SK-N-SH (cell line): Measurements from ENCODE around the gene PLK2. TPM values are rescaled to one million over a fixed set of nuclear protein-coding genes. Genes with fewer than 3 reads are reported as not detected.

Experiments used
- CTCF ChIA-PET: fragments of 300-600, 350-600 bp; formaldehyde crosslinking; extraction: SDS; loops from one replicate; lab custom pipeline; 2021; lab: Yijun Ruan, JAX
- POLR2A ChIA-PET: fragments of 350-600 bp; sonication (Branson Sonifier 250); formaldehyde crosslinking; extraction: SDS; loops from one replicate; lab custom pipeline; 2020; ENCODE audit warnings: antibody characterized with exemption, inconsistent platforms; lab: Yijun Ruan, JAX
- DNase-seq: peaks from one replicate; pipeline ENCODE4 v3.0.0; 2012
- H2AFZ ChIP-seq: fragments of 200-600 bp; sonication (generic); 2 replicates; pipeline ENCODE4 v1.8.1; 2016; ENCODE audit warnings: antibody characterized with exemption, mild to moderate bottlenecking, low read depth
- H3F3A ChIP-seq: fragments of 200-600 bp; sonication (generic); replicated peaks from 2 replicates; pipeline ENCODE3; 2016; ENCODE audit warnings: antibody characterized with exemption, mild to moderate bottlenecking; ENCODE audit not compliant: insufficient read depth
- H3K27ac ChIP-seq, 2 experiments: fragments of 200-500 bp in 1 of 2; fragments of 200-600 bp in 1 of 2; sonication (Bioruptor generic) in 1 of 2; sonication (generic), shearing (Covaris generic) in 1 of 2; 2 replicates each; pipeline versions ENCODE4 v1.5.1 to v1.6.1; 2014 to 2016; ENCODE audit warnings: low read depth in 2 of 2, inconsistent platforms in 1 of 2, low read length in 1 of 2, mild to moderate bottlenecking in 1 of 2, mixed read lengths in 1 of 2
- H3K27me3 ChIP-seq: fragments of 200-600 bp; sonication (generic), shearing (Covaris generic); 2 replicates; pipeline ENCODE4 v1.6.1; 2016; ENCODE audit warnings: mixed run types; ENCODE audit not compliant: insufficient read depth
- H3K36me3 ChIP-seq, 2 experiments: fragments of 200-500 bp in 1 of 2; fragments of 200-600 bp in 1 of 2; sonication (Bioruptor generic) in 1 of 2; sonication (generic) in 1 of 2; replicated peaks in 1 of 2; 2 replicates each; pipeline versions ENCODE3 to v1.5.1; 2014 to 2016; ENCODE audit warnings: low read length in 1 of 2, mild to moderate bottlenecking in 1 of 2; ENCODE audit not compliant: insufficient read depth in 2 of 2, control insufficient read depth in 1 of 2
- H3K4me1 ChIP-seq, 2 experiments: fragments of 200-500 bp in 1 of 2; fragments of 200-600 bp in 1 of 2; sonication (Bioruptor generic) in 1 of 2; sonication (generic), shearing (Covaris generic) in 1 of 2; 2 replicates each; pipeline versions ENCODE4 v1.5.1 to v1.6.1; 2014 to 2016; ENCODE audit warnings: low read depth in 1 of 2, low read length in 1 of 2, mixed run types in 1 of 2; ENCODE audit not compliant: insufficient read depth in 2 of 2, control insufficient read depth in 1 of 2
- H3K4me2 ChIP-seq: fragments of 200-600 bp; sonication (generic), shearing (Covaris generic); 2 replicates; pipeline ENCODE4 v1.6.1; 2017; ENCODE audit warnings: mixed run types
- H3K4me3 ChIP-seq, 2 experiments: fragments of 200-500 bp in 1 of 2; fragments of 200-600 bp in 1 of 2; sonication (Bioruptor generic) in 1 of 2; sonication (generic), shearing (Covaris generic) in 1 of 2; 2 replicates each; pipeline versions ENCODE4 v1.5.1 to v1.8.1; 2014 to 2016; ENCODE audit warnings: low read depth in 2 of 2, inconsistent platforms in 1 of 2, low read length in 1 of 2, mild to moderate bottlenecking in 1 of 2, mixed read lengths in 1 of 2, moderate library complexity in 1 of 2
- H3K79me2 ChIP-seq: fragments of 200-600 bp; sonication (generic); 2 replicates; pipeline ENCODE4 v1.8.1; 2017; ENCODE audit warnings: mild to moderate bottlenecking; ENCODE audit not compliant: insufficient read depth
- H3K9ac ChIP-seq: fragments of 200-600 bp; sonication (generic); 2 replicates; pipeline ENCODE4 v1.6.1; 2017; ENCODE audit warnings: mixed run types
- H3K9me2 ChIP-seq: fragments of 200-600 bp; sonication (generic); 2 replicates; pipeline ENCODE4 v1.6.1; 2017; ENCODE audit warnings: mixed run types
- H3K9me3 ChIP-seq: fragments of 200-600 bp; sonication (generic); 2 replicates; pipeline ENCODE4 v1.6.1; 2017; ENCODE audit warnings: mixed run types, mild to moderate bottlenecking, moderate library complexity
- H4K20me1 ChIP-seq: fragments of 200-600 bp; sonication (generic); 2 replicates; pipeline ENCODE4 v1.6.1; 2017; ENCODE audit warnings: mild to moderate bottlenecking, mixed run types; ENCODE audit not compliant: insufficient read depth
- CHD2 ChIP-seq: fragments of 150-350 bp; IDR thresholded peaks from 2 replicates; pipeline ENCODE4 v1.6.1; 2018; ENCODE audit warnings: low read length; ENCODE audit not compliant: partially characterized antibody
- EP300 ChIP-seq, 2 experiments: IDR thresholded peaks; 2 replicates each; pipeline versions ENCODE4 v1.4.0 to v1.6.1; 2012; ENCODE audit warnings: borderline replicate concordance in 1 of 2, low read depth in 1 of 2, low read length in 1 of 2
- FOXM1 ChIP-seq: IDR thresholded peaks from 2 replicates; pipeline ENCODE4 v1.4.0; 2012; ENCODE audit warnings: low read depth, mild to moderate bottlenecking
- GATA2 ChIP-seq: sonication (generic); formaldehyde crosslinking; IDR thresholded peaks from 2 replicates; pipeline ENCODE4 v1.5.0; 2020; ENCODE audit warnings: mild to moderate bottlenecking, missing genetic modification reagents
- MEF2A ChIP-seq: IDR thresholded peaks from 2 replicates; pipeline ENCODE4 v1.4.0; 2012; ENCODE audit warnings: low read depth, borderline replicate concordance
- NRF1 ChIP-seq: IDR thresholded peaks from 2 replicates; pipeline ENCODE4 v1.6.1; 2012; ENCODE audit warnings: low read depth, mild to moderate bottlenecking, low read length
- POLR2AphosphoS5 ChIP-seq: IDR thresholded peaks from 2 replicates; pipeline ENCODE4 v1.6.1; 2012; ENCODE audit warnings: low read depth, low read length
- RCOR1 ChIP-seq: fragments of 150-350 bp; IDR thresholded peaks from 2 replicates; pipeline ENCODE4 v1.6.1; 2017; ENCODE audit warnings: antibody characterized with exemption, low read length
- SMC3 ChIP-seq: IDR thresholded peaks from 2 replicates; pipeline ENCODE4 v1.6.1; 2012; ENCODE audit warnings: low read depth, low read length, improper control_type of control experiment
- TEAD4 ChIP-seq: IDR thresholded peaks from 2 replicates; pipeline ENCODE4 v1.4.0; 2012; ENCODE audit warnings: mild to moderate bottlenecking, borderline replicate concordance; ENCODE audit not compliant: insufficient read depth
- WGBS: methylation state at CpG from one replicate; pipeline ENCODE4 v1.1.6; 2017; ENCODE audit warnings: low lambda C conversion rate; 5-methylcytosine and 5-hydroxymethylcytosine counted together
- polyA plus RNA-seq, 3 experiments: library from polyadenylated mRNA; depleted of rRNA; stranded (reverse); fragments of >200 nt; gene quantifications; 2 replicates each; pipeline ENCODE4 v1.2.3, GENCODE V29; 2012
- TF ChIP-seq, protein P1 (sequence below): fragments of 150-350 bp; IDR thresholded peaks from 2 replicates; pipeline ENCODE4 v1.6.1; 2016; ENCODE audit warnings: mild to moderate bottlenecking, low read depth, low read length
- TF ChIP-seq, protein P2 (sequence below): IDR thresholded peaks from 2 replicates; pipeline ENCODE4 v1.6.1; 2012; ENCODE audit warnings: mild to moderate bottlenecking, low read depth, low read length, moderate library complexity
- TF ChIP-seq, protein P3 (sequence below): IDR thresholded peaks from 2 replicates; pipeline ENCODE4; 2012
- TF ChIP-seq, protein P4 (sequence below): fragments of 200-600 bp; sonication (generic); IDR thresholded peaks from 2 replicates; pipeline ENCODE4 v1.6.1; 2017; ENCODE audit warnings: antibody characterized with exemption, mild to moderate bottlenecking, moderate library complexity

The PLK2 gene
- polyA plus RNA-seq, 1 of the 3 experiments (the other 2 are of a cell fraction): 157 TPM

DNA sequence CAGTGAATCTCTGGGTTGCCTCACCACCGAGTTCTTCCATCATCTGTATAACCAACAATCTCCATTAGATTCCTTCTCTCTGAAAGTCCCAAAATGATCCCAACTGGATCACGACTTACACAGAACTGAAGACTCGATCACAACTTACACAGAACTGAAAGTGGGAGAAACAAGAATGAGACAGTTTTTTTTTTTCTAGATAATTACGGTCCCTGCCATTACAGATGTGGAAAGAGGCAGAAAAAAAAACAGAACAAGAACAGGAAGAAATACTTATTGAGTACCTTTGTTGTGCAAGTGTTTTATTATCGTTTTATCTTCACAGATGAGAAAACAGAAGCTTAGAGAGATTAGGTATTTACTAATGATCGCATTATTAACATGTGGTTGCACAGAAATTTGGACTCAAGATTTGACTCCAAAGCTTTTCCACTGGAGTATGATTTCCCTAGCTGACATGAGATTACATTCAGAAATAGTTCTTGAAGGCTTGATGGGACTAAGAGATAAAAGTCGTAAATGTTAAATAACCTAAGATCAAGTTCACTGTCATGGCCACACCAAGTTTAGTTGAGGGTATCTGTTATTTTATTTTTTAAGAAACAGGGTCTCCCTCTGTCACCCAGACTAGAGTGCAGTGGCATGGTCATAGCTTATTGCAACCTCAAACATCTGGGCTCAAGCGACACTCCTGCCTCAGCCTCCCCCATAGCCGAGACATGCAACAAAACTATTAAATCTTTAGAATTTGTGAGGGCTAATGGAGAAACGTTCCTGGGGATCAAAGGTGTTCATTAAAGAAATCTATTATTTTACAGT, 8.9 kb downstream of the PLK2 start (continued):
- TF ChIP-seq NRF1: no peak

DNA sequence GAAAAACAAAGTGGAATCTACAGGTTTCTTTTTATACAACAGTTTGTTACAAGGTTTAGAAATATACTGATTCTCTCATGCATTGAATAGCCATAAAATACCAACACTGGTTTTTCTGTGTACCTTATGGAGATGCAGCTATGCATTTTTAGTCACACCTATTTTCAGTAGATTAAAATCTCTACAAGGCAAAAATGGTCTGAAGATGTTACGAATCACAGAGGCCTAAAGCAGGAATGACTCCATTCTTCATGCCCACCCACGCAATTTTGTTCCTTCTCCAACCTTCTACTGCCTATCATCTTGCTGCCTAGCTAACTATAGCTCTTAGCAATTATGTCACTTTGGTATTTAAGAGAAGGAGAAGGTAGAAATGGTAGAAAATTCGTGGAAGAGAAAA, 9.9 kb downstream of the PLK2 start:
- DNase-seq: no peak
- CTCF ChIA-PET: interaction anchor here (6.9 kb wide), 1 partner anchor 11 kb away, joined by 45 read pairs; the partner anchor contains the start of gene PLK2

More for the DNA sequence above, 9.9 kb downstream of the PLK2 start:
- H3K4me1 ChIP-seq: no peaks in the 10 kb centered on the region; a peak in 1 of 4 replicates
- peaks cover 14% of the 10 kb centered on the region; the same call in 1 of the 2 replicates for H3K79me2 ChIP-seq
- H3K9me3 ChIP-seq: no peaks in the 10 kb centered on the region
- no peaks in the 10 kb centered on the region for H3K9me2 ChIP-seq
- peak overlapping the region in 1 of 2 experiments; percentile 8; a peak in 2 of 4 replicates for H3K27ac ChIP-seq
- H3K4me3 ChIP-seq: no peak overlapping the region
- POLR2A ChIA-PET: no interaction called here
- H3F3A ChIP-seq: peaks cover 52% of the 10 kb centered on the region
- no peak overlapping the region for H2AFZ ChIP-seq
- H4K20me1 ChIP-seq: peaks cover 22% of the 10 kb centered on the region
- no peak for TF ChIP-seq CHD2
- TF ChIP-seq, protein P1, sequence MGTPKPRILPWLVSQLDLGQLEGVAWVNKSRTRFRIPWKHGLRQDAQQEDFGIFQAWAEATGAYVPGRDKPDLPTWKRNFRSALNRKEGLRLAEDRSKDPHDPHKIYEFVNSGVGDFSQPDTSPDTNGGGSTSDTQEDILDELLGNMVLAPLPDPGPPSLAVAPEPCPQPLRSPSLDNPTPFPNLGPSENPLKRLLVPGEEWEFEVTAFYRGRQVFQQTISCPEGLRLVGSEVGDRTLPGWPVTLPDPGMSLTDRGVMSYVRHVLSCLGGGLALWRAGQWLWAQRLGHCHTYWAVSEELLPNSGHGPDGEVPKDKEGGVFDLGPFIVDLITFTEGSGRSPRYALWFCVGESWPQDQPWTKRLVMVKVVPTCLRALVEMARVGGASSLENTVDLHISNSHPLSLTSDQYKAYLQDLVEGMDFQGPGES: no peak
- TF ChIP-seq, protein P2, sequence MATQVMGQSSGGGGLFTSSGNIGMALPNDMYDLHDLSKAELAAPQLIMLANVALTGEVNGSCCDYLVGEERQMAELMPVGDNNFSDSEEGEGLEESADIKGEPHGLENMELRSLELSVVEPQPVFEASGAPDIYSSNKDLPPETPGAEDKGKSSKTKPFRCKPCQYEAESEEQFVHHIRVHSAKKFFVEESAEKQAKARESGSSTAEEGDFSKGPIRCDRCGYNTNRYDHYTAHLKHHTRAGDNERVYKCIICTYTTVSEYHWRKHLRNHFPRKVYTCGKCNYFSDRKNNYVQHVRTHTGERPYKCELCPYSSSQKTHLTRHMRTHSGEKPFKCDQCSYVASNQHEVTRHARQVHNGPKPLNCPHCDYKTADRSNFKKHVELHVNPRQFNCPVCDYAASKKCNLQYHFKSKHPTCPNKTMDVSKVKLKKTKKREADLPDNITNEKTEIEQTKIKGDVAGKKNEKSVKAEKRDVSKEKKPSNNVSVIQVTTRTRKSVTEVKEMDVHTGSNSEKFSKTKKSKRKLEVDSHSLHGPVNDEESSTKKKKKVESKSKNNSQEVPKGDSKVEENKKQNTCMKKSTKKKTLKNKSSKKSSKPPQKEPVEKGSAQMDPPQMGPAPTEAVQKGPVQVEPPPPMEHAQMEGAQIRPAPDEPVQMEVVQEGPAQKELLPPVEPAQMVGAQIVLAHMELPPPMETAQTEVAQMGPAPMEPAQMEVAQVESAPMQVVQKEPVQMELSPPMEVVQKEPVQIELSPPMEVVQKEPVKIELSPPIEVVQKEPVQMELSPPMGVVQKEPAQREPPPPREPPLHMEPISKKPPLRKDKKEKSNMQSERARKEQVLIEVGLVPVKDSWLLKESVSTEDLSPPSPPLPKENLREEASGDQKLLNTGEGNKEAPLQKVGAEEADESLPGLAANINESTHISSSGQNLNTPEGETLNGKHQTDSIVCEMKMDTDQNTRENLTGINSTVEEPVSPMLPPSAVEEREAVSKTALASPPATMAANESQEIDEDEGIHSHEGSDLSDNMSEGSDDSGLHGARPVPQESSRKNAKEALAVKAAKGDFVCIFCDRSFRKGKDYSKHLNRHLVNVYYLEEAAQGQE: no peak
- no peak for TF ChIP-seq MEF2A
- TF ChIP-seq FOXM1: no peak
- TF ChIP-seq POLR2AphosphoS5: no peak
- TF ChIP-seq EP300 (IDR thresholded peaks at IDR 0.05; ENCODE audit: borderline replicate concordance in 1 of 2, low read depth in 1 of 2, low read length in 1 of 2): no peak
- no peak for TF ChIP-seq NRF1
- TF ChIP-seq TEAD4: no peak
- TF ChIP-seq GATA2 (CRISPR knock-in tag): no peak
- no peak for TF ChIP-seq SMC3
- no peak for TF ChIP-seq RCOR1
- TF ChIP-seq, protein P3, sequence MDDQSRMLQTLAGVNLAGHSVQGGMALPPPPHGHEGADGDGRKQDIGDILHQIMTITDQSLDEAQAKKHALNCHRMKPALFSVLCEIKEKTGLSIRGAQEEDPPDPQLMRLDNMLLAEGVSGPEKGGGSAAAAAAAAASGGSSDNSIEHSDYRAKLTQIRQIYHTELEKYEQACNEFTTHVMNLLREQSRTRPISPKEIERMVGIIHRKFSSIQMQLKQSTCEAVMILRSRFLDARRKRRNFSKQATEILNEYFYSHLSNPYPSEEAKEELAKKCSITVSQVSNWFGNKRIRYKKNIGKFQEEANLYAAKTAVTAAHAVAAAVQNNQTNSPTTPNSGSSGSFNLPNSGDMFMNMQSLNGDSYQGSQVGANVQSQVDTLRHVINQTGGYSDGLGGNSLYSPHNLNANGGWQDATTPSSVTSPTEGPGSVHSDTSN: no peak
- TF ChIP-seq, protein P4, sequence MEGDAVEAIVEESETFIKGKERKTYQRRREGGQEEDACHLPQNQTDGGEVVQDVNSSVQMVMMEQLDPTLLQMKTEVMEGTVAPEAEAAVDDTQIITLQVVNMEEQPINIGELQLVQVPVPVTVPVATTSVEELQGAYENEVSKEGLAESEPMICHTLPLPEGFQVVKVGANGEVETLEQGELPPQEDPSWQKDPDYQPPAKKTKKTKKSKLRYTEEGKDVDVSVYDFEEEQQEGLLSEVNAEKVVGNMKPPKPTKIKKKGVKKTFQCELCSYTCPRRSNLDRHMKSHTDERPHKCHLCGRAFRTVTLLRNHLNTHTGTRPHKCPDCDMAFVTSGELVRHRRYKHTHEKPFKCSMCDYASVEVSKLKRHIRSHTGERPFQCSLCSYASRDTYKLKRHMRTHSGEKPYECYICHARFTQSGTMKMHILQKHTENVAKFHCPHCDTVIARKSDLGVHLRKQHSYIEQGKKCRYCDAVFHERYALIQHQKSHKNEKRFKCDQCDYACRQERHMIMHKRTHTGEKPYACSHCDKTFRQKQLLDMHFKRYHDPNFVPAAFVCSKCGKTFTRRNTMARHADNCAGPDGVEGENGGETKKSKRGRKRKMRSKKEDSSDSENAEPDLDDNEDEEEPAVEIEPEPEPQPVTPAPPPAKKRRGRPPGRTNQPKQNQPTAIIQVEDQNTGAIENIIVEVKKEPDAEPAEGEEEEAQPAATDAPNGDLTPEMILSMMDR: no peak
- TF ChIP-seq, all 33 proteins: peak for 0
- Histone ChIP-seq H3K9ac (no peak overlapping the region), H3K4me2 (no peak overlapping the region), H3K27me3 (no peaks in the 10 kb centered on the region), H3K36me3 (peaks cover 23 to 27% of the 10 kb centered on the region in 2 experiments)
- WGBS: 82% methylated on average over 3 of the region's 3 CpGs
